A673 (cell line): ENCODE measurements around the gene NECAB3. TPM values are rescaled to one million over a fixed set of nuclear protein-coding genes. Genes with fewer than 3 reads are reported as not detected.

ENCODE experiments used
- BruUV-seq: library from RNA; stranded (reverse); fragments of 400-500 nt; replicated peaks from 2 replicates; lab custom pipeline; 2021; lab: Mats Ljungman, UMichigan
- CTCF ChIA-PET: fragments of 300-600 bp; sonication (Branson Sonifier 250); formaldehyde crosslinking; loops from one replicate; lab custom pipeline; 2022; ENCODE audit warnings: antibody characterized with exemption; lab: Charles Lee
- POLR2A ChIA-PET: fragments of 300-600 bp; sonication (Branson Sonifier 250); formaldehyde crosslinking; loops from one replicate; lab custom pipeline; 2022; ENCODE audit warnings: antibody characterized with exemption; ENCODE audit not compliant: low non-redundant PET; lab: Charles Lee
- DNase-seq: peaks from one replicate; pipeline ENCODE4 v3.0.0-alpha.2; 2015; ENCODE audit warnings: low spot score
- H3K27ac ChIP-seq: fragments of 200-600 bp; sonication (generic); 2 replicates; pipeline ENCODE4 v1.5.1; 2016; ENCODE audit warnings: mixed run types, low read depth, mild to moderate bottlenecking, mixed read lengths, antibody characterized with exemption, low read length; ENCODE audit not compliant: poor library complexity, severe bottlenecking
- H3K27me3 ChIP-seq: fragments of 200-600 bp; sonication (generic); replicated peaks from 2 replicates; pipeline ENCODE4 v1.6.1; 2017; ENCODE audit warnings: mixed run types, low read depth, mild to moderate bottlenecking, mixed read lengths, antibody characterized with exemption, low read length; ENCODE audit not compliant: insufficient read depth, poor library complexity
- H3K36me3 ChIP-seq: fragments of 200-600 bp; sonication (generic); 2 replicates; pipeline ENCODE4 v1.6.1; 2016; ENCODE audit warnings: mixed run types, mild to moderate bottlenecking, mixed read lengths, antibody characterized with exemption, low read length; ENCODE audit not compliant: insufficient read depth, poor library complexity, severe bottlenecking
- H3K4me1 ChIP-seq: fragments of 200-600 bp; sonication (generic); 2 replicates; pipeline ENCODE4 v1.6.1; 2017; ENCODE audit warnings: mixed run types, mild to moderate bottlenecking, mixed read lengths, antibody characterized with exemption, low read length; ENCODE audit not compliant: insufficient read depth, poor library complexity, severe bottlenecking
- H3K4me3 ChIP-seq: fragments of 200-600 bp; sonication (generic); 2 replicates; pipeline ENCODE4 v1.5.1; 2016; ENCODE audit warnings: low read depth, mixed run types, mild to moderate bottlenecking, mixed read lengths, low read length; ENCODE audit not compliant: poor library complexity, severe bottlenecking
- H3K9me3 ChIP-seq: fragments of 200-600 bp; sonication (generic); 2 replicates; pipeline ENCODE4 v1.6.1; 2016; ENCODE audit warnings: mixed run types, low read depth, mild to moderate bottlenecking, mixed read lengths, antibody characterized with exemption, low read length; ENCODE audit not compliant: poor library complexity, severe bottlenecking
- CTCF ChIP-seq: fragments of 300-800, 200-600 bp; sonication (generic); conservative IDR thresholded peaks from 2 replicates; pipeline ENCODE4 v1.5.1; 2017; ENCODE audit warnings: low read depth, mild to moderate bottlenecking, antibody characterized with exemption, low read length, moderate library complexity, mixed read lengths
- EZH2 ChIP-seq: fragments of 200-600 bp; sonication (generic); IDR thresholded peaks from 2 replicates; pipeline ENCODE4 v1.6.1; 2017; ENCODE audit warnings: borderline replicate concordance, low read depth, mild to moderate bottlenecking, mixed read lengths, antibody characterized with exemption, low read length; ENCODE audit not compliant: poor library complexity, severe bottlenecking
- intact Hi-C: fragments of 100-400 bp; cut with micrococcal nuclease; formaldehyde crosslinking; loops from one replicate; pipeline ENCODE4 v1.10.0; 2022; ENCODE audit not compliant: unreplicated experiment
- total RNA-seq: library from RNA; stranded (reverse); gene quantifications from 2 replicates; pipeline ENCODE4 v1.2.3, GENCODE V29; 2021

NECAB3 gene
- total RNA-seq, 1 experiment from 2014 or later = 83.1 TPM

- CTCF ChIA-PET = interaction anchor here (0.6 kb wide), 1 partner anchor 51 kb away, joined by 5 read pairs; no protein-coding TSS in a partner anchor
- POLR2A ChIA-PET = no interaction called here
These were observed 19.5 kb downstream of the NECAB3 start for GRCh38 chr20:33654680-33655161.

GRCh38 chr20:33653900-33654596 lies 20.2 kb downstream of the NECAB3 start:
- Histone ChIP-seq H3K4me1 (no peaks in the 10 kb centered on the region), H3K27me3 (no peaks in the 10 kb centered on the region), H3K27ac (no peak overlapping the region), H3K36me3 (peaks cover 12% of the 10 kb centered on the region), H3K4me3 (no peak overlapping the region), H3K9me3 (no peaks in the 10 kb centered on the region)
- POLR2A ChIA-PET = interaction anchor here (0.6 kb wide), 1 partner anchor 9 kb away, joined by 3 read pairs; no protein-coding TSS in a partner anchor
- CTCF ChIA-PET = interaction anchor here (0.6 to 1.0 kb wide), 4 partner anchors 9 to 201 kb away, joined by 3 to 11 read pairs (median 7); no protein-coding TSS in a partner anchor
- DNase-seq = no peak
- intact Hi-C loops = loop anchor here (1.0 to 2.0 kb wide), 2 partner anchors 197 to 238 kb away; no protein-coding TSS in a partner anchor
- TF ChIP-seq CTCF (no peak), EZH2 (no peak)
- BruUV-seq = no TSS peak

More at GRCh38 chr20:33654680-33655161, 19.5 kb downstream of the NECAB3 start:
- no peak for DNase-seq
- TF ChIP-seq EZH2 = no peak
- no peak for TF ChIP-seq CTCF
- no peaks in the 10 kb centered on the region for H3K27me3 ChIP-seq
- H3K27ac ChIP-seq = no peak overlapping the region
- H3K36me3 ChIP-seq = peaks cover 16% of the 10 kb centered on the region
- no peaks in the 10 kb centered on the region for H3K9me3 ChIP-seq
- no peaks in the 10 kb centered on the region for H3K4me1 ChIP-seq
- no TSS peak for BruUV-seq
- intact Hi-C loops = no loop called here
- no peak overlapping the region for H3K4me3 ChIP-seq

- CTCF ChIA-PET = interaction anchor here (0.6 to 1.0 kb wide), 5 partner anchors 10 to 200 kb away, joined by 3 to 11 read pairs (median 6); no protein-coding TSS in a partner anchor
- intact Hi-C loops = loop anchor here (1.0 to 2.0 kb wide), 2 partner anchors 197 to 237 kb away; no protein-coding TSS in a partner anchor
- DNase-seq = peak; percentile 79
- TF ChIP-seq CTCF = peak; percentile 87
- TF ChIP-seq EZH2 = no peak
- Histone ChIP-seq H3K27ac (no peak overlapping the region), H3K27me3 (no peaks in the 10 kb centered on the region), H3K36me3 (peaks cover 8% of the 10 kb centered on the region), H3K4me3 (no peak overlapping the region), H3K9me3 (no peaks in the 10 kb centered on the region), H3K4me1 (no peaks in the 10 kb centered on the region)
- no TSS peak for BruUV-seq
- POLR2A ChIA-PET = interaction anchor here (0.6 kb wide), 1 partner anchor 10 kb away, joined by 3 read pairs; no protein-coding TSS in a partner anchor
These were observed 20.9 kb downstream of the NECAB3 start for GRCh38 chr20:33653218-33653899.
